ENCODE measurements around the gene GUCY1B1. TPM values are rescaled to one million over a fixed set of nuclear protein-coding genes. Genes with fewer than 3 reads are reported as not detected.

Gene GUCY1B1
- total and polyA plus RNA-seq, 12 donors: 10.7 to 29.9 (median 17.1) TPM

DNA sequence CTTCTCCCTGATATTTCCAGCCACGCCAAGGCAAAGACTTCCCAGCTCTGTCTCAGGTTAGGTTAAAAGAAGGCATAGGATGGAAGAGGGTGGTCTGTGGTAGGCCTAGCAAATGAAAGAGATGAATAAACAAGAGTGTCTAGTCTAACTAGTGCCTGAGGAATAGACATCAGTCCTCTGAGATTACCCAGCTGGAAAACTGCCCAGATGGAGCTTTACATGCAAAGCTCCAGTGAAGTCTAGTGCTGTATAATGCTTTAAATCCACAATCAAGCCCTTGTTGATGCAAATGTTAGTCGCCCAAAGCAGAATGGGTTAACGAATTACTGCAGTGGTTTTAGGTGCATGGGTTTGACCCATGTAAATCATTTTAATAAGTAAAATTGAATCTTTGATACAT is 24.8 kb upstream of the GUCY1B1 start:
- ATAC-seq (peak in 2 of 8 donors; percentile 42 to 62), DNase-seq (peak in 1 of 2 donors; percentile 55)
- TF ChIP-seq, protein P1, sequence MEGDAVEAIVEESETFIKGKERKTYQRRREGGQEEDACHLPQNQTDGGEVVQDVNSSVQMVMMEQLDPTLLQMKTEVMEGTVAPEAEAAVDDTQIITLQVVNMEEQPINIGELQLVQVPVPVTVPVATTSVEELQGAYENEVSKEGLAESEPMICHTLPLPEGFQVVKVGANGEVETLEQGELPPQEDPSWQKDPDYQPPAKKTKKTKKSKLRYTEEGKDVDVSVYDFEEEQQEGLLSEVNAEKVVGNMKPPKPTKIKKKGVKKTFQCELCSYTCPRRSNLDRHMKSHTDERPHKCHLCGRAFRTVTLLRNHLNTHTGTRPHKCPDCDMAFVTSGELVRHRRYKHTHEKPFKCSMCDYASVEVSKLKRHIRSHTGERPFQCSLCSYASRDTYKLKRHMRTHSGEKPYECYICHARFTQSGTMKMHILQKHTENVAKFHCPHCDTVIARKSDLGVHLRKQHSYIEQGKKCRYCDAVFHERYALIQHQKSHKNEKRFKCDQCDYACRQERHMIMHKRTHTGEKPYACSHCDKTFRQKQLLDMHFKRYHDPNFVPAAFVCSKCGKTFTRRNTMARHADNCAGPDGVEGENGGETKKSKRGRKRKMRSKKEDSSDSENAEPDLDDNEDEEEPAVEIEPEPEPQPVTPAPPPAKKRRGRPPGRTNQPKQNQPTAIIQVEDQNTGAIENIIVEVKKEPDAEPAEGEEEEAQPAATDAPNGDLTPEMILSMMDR (IDR thresholded peaks at IDR 0.05): no peak
- H3K4me3 ChIP-seq: no peak overlapping the region
- no peaks in the 10 kb centered on the region for H3K9me3 ChIP-seq
- no peak overlapping the region for H3K27ac ChIP-seq
- peaks cover 0 to 27% (median 0%) of the 10 kb centered on the region in 9 donors for H3K36me3 ChIP-seq
- H3K27me3 ChIP-seq: no peaks in the 10 kb centered on the region
- intact Hi-C loops (cut with DNase I): loop anchor here in 1 of 10 donors (5.0 kb wide), 1 partner anchor 1368 kb away; no protein-coding TSS in a partner anchor
- H3K4me1 ChIP-seq: peaks cover 0 to 29% (median 12%) of the 10 kb centered on the region in 9 donors
- 81 to 87% methylated on average over 3 of the region's 3 CpGs for WGBS, 2 donors

DNA sequence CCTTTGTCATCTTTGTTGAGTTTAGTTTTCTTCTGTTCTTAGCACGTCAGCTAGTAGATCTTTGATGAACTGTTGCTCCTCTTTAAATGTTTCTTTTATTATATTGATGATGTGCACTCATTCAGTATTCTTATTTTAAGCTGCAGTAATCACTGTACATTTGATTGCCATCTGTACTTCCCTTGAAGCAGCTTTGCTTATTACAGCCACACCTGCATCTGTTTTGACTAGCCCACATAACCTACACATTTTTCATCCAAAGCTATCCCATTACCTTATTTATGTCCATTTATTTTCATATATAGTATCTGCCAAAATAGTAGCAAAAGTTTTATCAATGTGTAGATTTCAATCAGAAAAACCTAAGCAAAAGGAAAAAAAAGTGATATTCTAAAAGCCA is 23.9 kb upstream of the GUCY1B1 start:
- H3K9me3 ChIP-seq: no peaks in the 10 kb centered on the region
- DNase-seq (no peak), ATAC-seq (no peak)
- peak overlapping the region in 1 of 10 donors; percentile 18 for H3K27ac ChIP-seq
- H3K27me3 ChIP-seq: no peaks in the 10 kb centered on the region
- H3K4me1 ChIP-seq: peaks cover 0 to 29% (median 12%) of the 10 kb centered on the region in 9 donors
- TF ChIP-seq, protein P1 (IDR thresholded peaks at IDR 0.05): no peak
- peaks cover 0 to 21% (median 0%) of the 10 kb centered on the region in 9 donors for H3K36me3 ChIP-seq
- intact Hi-C loops (cut with DNase I): loop anchor here in 1 of 10 donors (5.0 kb wide), 1 partner anchor 1367 kb away; no protein-coding TSS in a partner anchor
- no peak overlapping the region for H3K4me3 ChIP-seq
- 76 to 93% methylated on average over 1 of the region's 1 CpG for WGBS, 2 donors

DNA sequence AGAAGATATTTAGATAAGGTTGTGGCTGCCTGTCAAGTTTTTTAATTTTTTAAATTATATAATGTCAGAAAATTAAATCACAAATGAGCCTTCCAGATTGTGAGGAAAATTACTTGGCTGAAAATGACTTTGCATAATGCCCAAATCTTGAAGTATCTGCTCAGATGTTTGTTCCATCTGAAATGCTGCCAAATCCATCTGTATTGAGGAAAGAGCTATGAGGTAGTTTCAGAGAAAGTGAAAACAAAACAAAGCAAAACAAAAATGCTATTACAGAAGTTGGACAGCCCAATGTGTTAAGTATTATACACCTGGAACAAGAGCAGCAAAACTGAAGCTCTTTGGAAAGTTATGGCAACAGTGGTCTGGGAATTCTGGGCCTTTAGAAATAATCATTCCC is 23.3 kb upstream of the GUCY1B1 start:
- no peaks in the 10 kb centered on the region for H3K9me3 ChIP-seq
- no peak overlapping the region for H3K4me3 ChIP-seq
- intact Hi-C loops (cut with DNase I): no loop called here
- peak overlapping the region in 2 of 10 donors; percentile 18 to 26 for H3K27ac ChIP-seq
- TF ChIP-seq, protein P1 (IDR thresholded peaks at IDR 0.05): no peak
- no peaks in the 10 kb centered on the region for H3K27me3 ChIP-seq
- ATAC-seq (peak in 3 of 8 donors; percentile 25 to 65 (median 48)), DNase-seq (no peak)
- H3K36me3 ChIP-seq: peaks cover 0 to 15% (median 0%) of the 10 kb centered on the region in 9 donors
- H3K4me1 ChIP-seq: peaks cover 0 to 29% (median 12%) of the 10 kb centered on the region in 9 donors

DNA sequence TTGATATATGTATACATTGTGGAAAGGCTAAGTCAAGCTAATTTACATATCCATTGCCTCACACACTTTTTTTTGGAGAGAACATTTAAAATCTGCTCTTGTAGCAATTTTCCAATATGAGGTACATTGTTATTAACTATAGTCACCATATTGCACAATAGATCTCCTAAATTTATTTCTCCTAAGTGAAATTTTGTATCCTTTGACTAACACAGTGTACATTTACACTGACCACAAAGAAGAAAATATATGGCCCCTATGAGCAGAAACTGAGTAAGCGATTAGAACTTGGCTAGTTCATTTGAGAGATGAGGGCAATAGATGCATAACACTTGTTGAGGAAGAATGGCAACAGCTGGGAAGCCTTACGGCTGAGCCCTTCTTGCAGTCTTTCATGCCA is 20.3 kb upstream of the GUCY1B1 start:
- 88 to 93% methylated on average over 2 of the region's 2 CpGs for WGBS, 2 donors
- Histone ChIP-seq H3K4me1 (peaks cover 0 to 27% (median 12%) of the 10 kb centered on the region in 9 donors), H3K36me3 (no peaks in the 10 kb centered on the region), H3K4me3 (no peak overlapping the region), H3K27ac (no peak overlapping the region), H3K27me3 (no peaks in the 10 kb centered on the region), H3K9me3 (no peaks in the 10 kb centered on the region)
- intact Hi-C loops (cut with DNase I): no loop called here
- TF ChIP-seq, protein P1 (IDR thresholded peaks at IDR 0.05): no peak
- no peak for ATAC-seq
- no peak for DNase-seq
